PC-9 (cell line): ENCODE results near the gene ANKRD36B.
"Not testable (repeated sequence)": the region's sequence is repeated elsewhere in the genome, so short reads cannot be mapped to it uniquely, and the experiment has no call there.

ENCODE experiments used
- CTCF ChIP-seq: fragments of 200-600 bp; sonication (generic); conservative IDR thresholded peaks from 2 replicates; pipeline ENCODE4 v1.6.1; 2017; ENCODE audit warnings: mixed run types, antibody characterized with exemption, mild to moderate bottlenecking, moderate library complexity
- EZH2 ChIP-seq: fragments of 200-600 bp; sonication (generic); IDR thresholded peaks from 2 replicates; pipeline ENCODE4 v1.8.0; 2017; ENCODE audit warnings: antibody characterized with exemption, low read depth

GRCh38 chr2:97608745-97609144, 19.1 kb upstream of the ANKRD36B start:
- TF ChIP-seq EZH2, CTCF: not testable (repeated sequence)
